PC-3 (cell line): Measurements from ENCODE around the gene FAM135A. TPM values are rescaled to one million over a fixed set of nuclear protein-coding genes. Genes with fewer than 3 reads are reported as not detected.
A peak's percentile ranks its signal among the peaks of the same experiment; 100 is the strongest.

ENCODE experiments used
- ATAC-seq: fragments of 200-7000 bp; cut with Tn5 transposase; 2 replicates; pipeline ENCODE4 v1.9.1; 2020; ENCODE audit warnings: mild to moderate bottlenecking, moderate library complexity
- BruUV-seq: library from RNA; stranded (reverse); fragments of 400-500 nt; replicated peaks from 2 replicates; lab custom pipeline; 2021; lab: Mats Ljungman, UMichigan
- CTCF ChIA-PET: fragments of 300-600 bp; sonication (Branson Sonifier 250); formaldehyde crosslinking; loops from one replicate; lab custom pipeline; 2022; ENCODE audit warnings: antibody characterized with exemption; lab: Charles Lee
- POLR2A ChIA-PET: fragments of 300-600 bp; sonication (Branson Sonifier 250); formaldehyde crosslinking; loops from one replicate; lab custom pipeline; 2022; ENCODE audit warnings: antibody characterized with exemption; ENCODE audit not compliant: unreplicated experiment; lab: Charles Lee
- DNase-seq: peaks from one replicate; pipeline ENCODE4 v3.0.0-alpha.2; 2015
- H2AFZ ChIP-seq: fragments of 300-600 bp; sonication (generic); 2 replicates; pipeline ENCODE4 v1.6.0; 2016; ENCODE audit warnings: antibody characterized with exemption, low read length
- H3F3A ChIP-seq: fragments of 300-600 bp; sonication (generic); one replicate; pipeline ENCODE4 v1.6.0; 2017; ENCODE audit warnings: antibody characterized with exemption, low read length, control low read depth, mild to moderate bottlenecking; ENCODE audit not compliant: unreplicated experiment
- H3K27ac ChIP-seq: fragments of 300-600 bp; sonication (generic); 2 replicates; pipeline ENCODE4 v1.5.1; 2016; ENCODE audit warnings: mild to moderate bottlenecking, low read length
- H3K27me3 ChIP-seq: fragments of 300-600 bp; sonication (generic); 2 replicates; pipeline ENCODE4 v1.6.1; 2016; ENCODE audit warnings: low read length, mixed read lengths
- H3K36me3 ChIP-seq: fragments of 300-600 bp; sonication (generic); 2 replicates; pipeline ENCODE4 v1.6.1; 2016; ENCODE audit warnings: low read depth, mixed run types, low read length, mixed read lengths
- H3K4me1 ChIP-seq: fragments of 300-600 bp; sonication (generic); 2 replicates; pipeline ENCODE4 v1.5.1; 2016; ENCODE audit warnings: low read length; ENCODE audit not compliant: insufficient read depth
- H3K4me2 ChIP-seq: fragments of 300-600 bp; sonication (generic); 2 replicates; pipeline ENCODE4 v1.6.0; 2016; ENCODE audit warnings: low read length
- H3K4me3 ChIP-seq: fragments of 300-600 bp; sonication (generic); 2 replicates; pipeline ENCODE4 v1.5.1; 2016; ENCODE audit warnings: mild to moderate bottlenecking, low read length, mixed read lengths
- H3K79me2 ChIP-seq: fragments of 300-600 bp; sonication (generic); 2 replicates; pipeline ENCODE4 v1.6.1; 2017; ENCODE audit warnings: low read length, mixed read lengths
- H3K9ac ChIP-seq: fragments of 300-600 bp; sonication (generic); 2 replicates; pipeline ENCODE4 v1.6.0; 2016; ENCODE audit warnings: mild to moderate bottlenecking, low read length
- H3K9me2 ChIP-seq: fragments of 300-600 bp; sonication (generic); replicated peaks from 2 replicates; pipeline ENCODE4 v1.6.1; 2016; ENCODE audit warnings: mixed run types, low read length, mixed read lengths
- H3K9me3 ChIP-seq: fragments of 300-600 bp; sonication (generic); 2 replicates; pipeline ENCODE4 v1.6.1; 2016; ENCODE audit warnings: low read length, mixed read lengths
- H4K20me1 ChIP-seq: fragments of 300-600 bp; sonication (generic); 2 replicates; pipeline ENCODE4 v1.6.1; 2016; ENCODE audit warnings: low read length, mixed read lengths
- CTCF ChIP-seq: fragments of 300-600 bp; sonication (generic); conservative IDR thresholded peaks from 2 replicates; pipeline ENCODE4 v1.5.1; 2017; ENCODE audit warnings: antibody characterized with exemption, low read depth, mild to moderate bottlenecking, low read length
- EZH2 ChIP-seq: fragments of 300-600 bp; sonication (generic); IDR thresholded peaks from one replicate; pipeline ENCODE4 v1.6.1; 2017; ENCODE audit warnings: antibody characterized with exemption, mild to moderate bottlenecking, low read length; ENCODE audit not compliant: unreplicated experiment
- EZH2phosphoT487 ChIP-seq: fragments of 300-600 bp; sonication (generic); IDR thresholded peaks from 2 replicates; pipeline ENCODE4 v1.6.1; 2018; ENCODE audit warnings: mild to moderate bottlenecking, antibody characterized with exemption, low read length, borderline replicate concordance
- intact Hi-C: fragments of 100-400 bp; cut with micrococcal nuclease; formaldehyde crosslinking; loops from 2 replicates; pipeline ENCODE4 v1.9.0; 2023
- total RNA-seq: library from RNA; depleted of rRNA; stranded (reverse); fragments of >200 nt; gene quantifications from 2 replicates; pipeline ENCODE4 v1.2.3, GENCODE V29; 2014

Gene FAM135A
- total RNA-seq, 1 experiment from 2014 or later, result 18.1 TPM

GRCh38 chr6:70503813-70504465 is 90.6 kb downstream of the FAM135A start:
- ChIA-PET CTCF (interaction anchor here (0.7 kb wide), 1 partner anchor 144 kb away, joined by 7 read pairs; no protein-coding TSS in a partner anchor), POLR2A (interaction anchor here (0.6 kb wide), 1 partner anchor 13 kb away, joined by 4 read pairs; no protein-coding TSS in a partner anchor)
- H4K20me1 ChIP-seq, result no peaks in the 10 kb centered on the region
- no peaks in the 10 kb centered on the region for H3K79me2 ChIP-seq
- no peak overlapping the region for H3K4me2 ChIP-seq
- DNase-seq, result peak; percentile 49
- no peak overlapping the region for H3K4me3 ChIP-seq
- BruUV-seq, result no TSS peak
- intact Hi-C loops, result no loop called here
- H3K27me3 ChIP-seq, result no peaks in the 10 kb centered on the region
- peaks cover 7% of the 10 kb centered on the region; the same call in 1 of the 2 replicates for H3K4me1 ChIP-seq
- no peak overlapping the region for H3K9ac ChIP-seq
- no peak overlapping the region for H3K27ac ChIP-seq
- no peaks in the 10 kb centered on the region for H3F3A ChIP-seq
- ATAC-seq, result no peak; the same call in 1 of the 2 replicates
- TF ChIP-seq CTCF, result no peak
- no peak for TF ChIP-seq EZH2phosphoT487
- TF ChIP-seq EZH2, result no peak
- no peaks in the 10 kb centered on the region for H3K9me3 ChIP-seq
- peaks cover 2% of the 10 kb centered on the region; the same call in 1 of the 2 replicates for H3K36me3 ChIP-seq
- H3K9me2 ChIP-seq, result no peaks in the 10 kb centered on the region
- no peak overlapping the region for H2AFZ ChIP-seq

- ChIA-PET CTCF (no interaction called here), POLR2A (interaction anchor here (0.6 kb wide), 1 partner anchor 93 kb away, joined by 3 read pairs; no protein-coding TSS in a partner anchor)
- Histone ChIP-seq H3K4me1 (peaks cover 7% of the 10 kb centered on the region; the same call in 1 of the 2 replicates), H3K27ac (no peak overlapping the region), H3K4me3 (no peak overlapping the region), H3K4me2 (no peak overlapping the region), H3K79me2 (no peaks in the 10 kb centered on the region), H3F3A (no peaks in the 10 kb centered on the region), H4K20me1 (no peaks in the 10 kb centered on the region), H3K36me3 (peaks cover 2% of the 10 kb centered on the region; the same call in 1 of the 2 replicates), H3K9me3 (no peaks in the 10 kb centered on the region), H3K27me3 (no peaks in the 10 kb centered on the region), H2AFZ (no peak overlapping the region), H3K9ac (no peak overlapping the region), H3K9me2 (no peaks in the 10 kb centered on the region)
- TF ChIP-seq EZH2phosphoT487, result no peak
- TF ChIP-seq CTCF, result no peak
- no peak for TF ChIP-seq EZH2
- BruUV-seq, result no TSS peak
- intact Hi-C loops, result no loop called here
- no peak for ATAC-seq
- no peak for DNase-seq
Measured at GRCh38 chr6:70506321-70506720, 93.0 kb downstream of the FAM135A start.

- DNase-seq (no peak), ATAC-seq (no peak)
- no peaks in the 10 kb centered on the region for H4K20me1 ChIP-seq
- H3K4me2 ChIP-seq, result no peak overlapping the region
- H2AFZ ChIP-seq, result no peak overlapping the region
- H3K36me3 ChIP-seq, result peaks cover 2% of the 10 kb centered on the region; the same call in 1 of the 2 replicates
- H3K9me3 ChIP-seq, result no peaks in the 10 kb centered on the region
- H3K4me3 ChIP-seq, result no peak overlapping the region
- H3K4me1 ChIP-seq, result peaks cover 7% of the 10 kb centered on the region; the same call in 1 of the 2 replicates
- TF ChIP-seq CTCF (no peak), EZH2 (no peak), EZH2phosphoT487 (no peak)
- BruUV-seq, result no TSS peak
- H3K27ac ChIP-seq, result no peak overlapping the region
- ChIA-PET CTCF (interaction anchor here (0.5 kb wide), 1 partner anchor 9 kb away, joined by 3 read pairs; no protein-coding TSS in a partner anchor), POLR2A (no interaction called here)
- no peaks in the 10 kb centered on the region for H3K27me3 ChIP-seq
- H3K79me2 ChIP-seq, result no peaks in the 10 kb centered on the region
- H3K9me2 ChIP-seq, result no peaks in the 10 kb centered on the region
- H3F3A ChIP-seq, result no peaks in the 10 kb centered on the region
- H3K9ac ChIP-seq, result no peak overlapping the region
- intact Hi-C loops, result no loop called here
Measured at GRCh38 chr6:70507161-70507560, 93.9 kb downstream of the FAM135A start.
